OCI-LY1 (cell line): ENCODE results near the gene ODF4.
"Not testable (repeated sequence)": the region's sequence is repeated elsewhere in the genome, so short reads cannot be mapped to it uniquely, and the experiment has no call there.

Experiments used
- CTCF ChIP-seq: fragments of 200-600 bp; sonication (generic), shearing (Covaris generic); IDR thresholded peaks from 2 replicates; pipeline ENCODE4 v1.5.1; 2017; ENCODE audit warnings: mild to moderate bottlenecking, antibody characterized with exemption, low read length, moderate library complexity, mixed read lengths
- EZH2 ChIP-seq: fragments of 200-600 bp; sonication (generic), shearing (Covaris generic); IDR thresholded peaks from 2 replicates; pipeline ENCODE4 v1.8.0; 2017; ENCODE audit warnings: borderline replicate concordance, mixed run types, mild to moderate bottlenecking, antibody characterized with exemption, low read length, moderate library complexity, mixed read lengths

DNA sequence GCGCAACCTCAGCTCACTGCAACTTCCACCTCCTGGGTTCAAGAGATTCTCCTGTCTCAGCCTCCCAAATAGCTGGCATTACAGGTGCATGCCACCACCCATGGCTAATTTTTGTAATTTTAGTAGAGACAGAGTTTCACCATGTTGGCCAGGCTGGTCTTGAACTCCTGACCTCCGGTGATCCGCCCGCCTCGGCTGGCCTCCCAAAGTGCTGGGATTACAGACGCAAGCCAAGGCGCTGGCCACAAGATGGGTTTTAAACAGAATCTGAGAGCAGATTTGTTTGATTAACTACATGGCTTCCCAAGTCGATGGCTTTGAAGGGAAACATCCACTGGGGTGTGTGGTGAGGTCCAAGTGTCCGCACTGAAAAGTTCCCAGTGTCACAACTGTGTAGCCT, 54.9 kb downstream of the ODF4 start:
- TF ChIP-seq CTCF, EZH2: not testable (repeated sequence)
